HT1080 (cell line): ENCODE data around the gene PCSK1. TPM values are rescaled to one million over a fixed set of nuclear protein-coding genes. Genes with fewer than 3 reads are reported as not detected.
"Not testable (repeated sequence)": the region's sequence is repeated elsewhere in the genome, so short reads cannot be mapped to it uniquely, and the experiment has no call there.

Source experiments
- DNase-seq: peaks from one replicate; pipeline ENCODE4 v3.0.0-alpha.2; 2015; ENCODE audit warnings: low read depth
- total RNA-seq: library from RNA; depleted of rRNA; stranded (reverse); fragments of >200 nt; shearing (Covaris generic); gene quantifications from 2 replicates; pipeline ENCODE4 v1.2.3, GENCODE V29; 2014

Gene PCSK1
- total RNA-seq, 1 experiment from 2014 or later, result 0.43 TPM

DNA sequence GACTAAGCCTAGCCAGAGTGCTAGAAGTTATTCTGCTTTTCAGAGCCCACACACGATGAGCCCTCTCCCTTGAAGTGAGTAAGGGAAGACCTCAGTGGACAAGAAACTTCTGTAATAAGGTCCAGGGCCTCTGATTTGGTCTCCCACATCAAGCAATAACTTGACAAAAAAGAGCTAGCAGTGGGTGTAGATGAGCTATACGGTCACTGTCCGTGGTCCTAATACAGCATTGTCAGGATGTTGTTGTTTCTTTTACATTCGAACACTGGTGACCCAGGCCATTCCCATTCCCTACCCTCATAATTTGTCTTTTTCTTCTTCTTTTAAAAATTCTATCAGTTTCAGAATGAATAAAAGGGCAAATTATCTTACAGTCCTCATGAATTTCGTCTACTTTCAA lies 5.2 kb downstream of the PCSK1 start:
- DNase-seq, result no peak

DNA sequence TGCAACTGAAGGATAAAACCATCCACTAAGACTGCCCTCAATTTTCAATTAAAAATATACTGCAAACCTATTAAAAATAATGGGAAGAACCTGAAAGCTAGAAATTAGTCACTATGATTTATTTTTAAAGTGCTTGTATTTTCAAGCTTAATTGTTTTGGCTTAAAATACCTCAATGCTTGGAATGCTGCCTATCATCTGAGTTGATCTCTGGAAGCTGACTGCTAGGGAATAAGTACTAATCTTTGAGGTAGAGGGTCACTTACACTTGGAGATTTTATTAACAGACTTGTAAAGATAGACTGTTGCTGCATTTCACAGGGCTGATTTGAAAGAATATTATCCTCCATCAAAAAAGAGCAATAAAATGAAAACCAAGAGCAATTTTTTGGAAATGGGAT lies 6.2 kb downstream of the PCSK1 start:
- no peak for DNase-seq

DNA sequence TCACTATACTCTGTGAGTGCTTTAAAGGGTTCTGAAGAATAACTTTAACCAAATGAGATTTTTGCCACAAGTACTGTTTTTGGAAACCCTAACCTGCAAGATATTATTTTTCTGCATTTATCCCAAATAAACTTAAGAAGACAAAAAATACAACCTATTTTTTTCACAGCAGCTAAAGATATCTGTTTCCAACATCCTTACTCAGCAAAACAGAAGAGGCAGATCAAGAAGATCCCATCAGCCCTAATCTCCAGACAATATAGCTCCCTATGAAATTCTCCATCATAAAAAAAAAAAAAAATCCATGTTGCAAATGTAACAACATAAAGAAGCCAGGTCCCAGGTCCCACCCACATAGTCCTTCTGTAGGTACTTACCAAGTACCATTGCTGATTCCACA lies 7.6 kb downstream of the PCSK1 start:
- no peak for DNase-seq

DNA sequence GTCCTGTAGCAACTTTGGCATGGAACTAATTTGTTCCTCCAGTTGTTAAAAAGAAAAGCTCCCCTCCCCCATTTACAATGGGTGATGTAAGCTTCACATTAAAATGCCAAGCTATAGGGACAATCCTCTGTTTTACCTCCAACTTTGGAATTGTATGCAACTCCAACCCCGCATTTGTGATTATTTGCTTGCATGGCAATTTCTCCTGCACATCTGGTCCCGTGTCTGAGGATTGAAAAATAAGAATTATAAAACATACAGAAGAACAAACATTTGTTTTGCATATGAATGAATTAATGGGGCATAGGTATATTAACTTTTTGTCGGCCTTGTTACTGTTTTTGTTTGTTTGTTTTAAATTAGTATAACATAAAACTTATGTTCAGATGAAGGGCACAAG lies 17.2 kb downstream of the PCSK1 start:
- DNase-seq, result no peak

DNA sequence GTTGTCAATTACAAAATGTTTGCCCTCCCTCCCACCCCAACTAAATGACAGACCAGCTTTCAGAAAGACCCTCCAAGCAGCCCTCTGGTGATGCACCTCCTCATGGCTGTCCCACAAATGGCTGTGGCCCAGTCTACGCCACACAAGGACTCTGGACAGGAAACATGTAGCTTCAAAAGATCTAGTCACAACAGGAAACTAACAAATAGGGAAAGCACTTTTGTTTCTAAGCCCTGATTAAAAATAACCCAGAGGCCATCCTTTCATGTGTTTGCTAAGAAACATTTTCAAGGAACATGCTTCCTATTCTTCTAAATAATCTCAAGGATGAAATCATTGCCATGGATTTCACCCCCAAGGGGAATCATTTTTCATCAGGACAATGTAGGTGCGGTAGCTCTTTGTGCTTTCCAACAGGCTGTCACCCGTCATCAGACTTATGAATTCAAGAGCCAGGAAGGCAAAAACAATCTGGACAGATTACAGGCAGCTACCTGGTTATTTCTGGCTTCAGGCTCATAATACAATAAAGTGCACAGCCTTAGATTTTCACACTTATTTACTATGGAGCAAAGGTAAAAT lies 20.1 kb downstream of the PCSK1 start:
- no peak for DNase-seq

DNA sequence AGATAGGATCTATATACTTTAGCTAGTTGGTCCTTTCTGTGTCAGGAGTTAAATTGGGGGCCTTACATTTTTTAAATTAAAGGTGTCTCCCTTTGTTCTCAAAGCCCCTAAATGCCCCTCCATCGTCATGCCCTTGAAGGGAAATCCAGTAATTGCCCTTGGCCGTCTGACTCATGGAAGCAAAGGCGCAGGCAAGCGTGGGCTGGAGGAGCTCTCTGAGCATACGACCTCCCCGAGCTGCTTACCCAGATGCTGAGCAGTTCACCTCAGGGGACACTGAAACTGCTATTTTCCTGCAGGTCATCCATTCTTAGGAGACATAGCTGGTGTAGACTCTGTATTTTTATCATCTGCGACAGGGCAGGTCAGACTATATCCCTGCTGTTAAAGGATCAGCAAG lies 23.0 kb downstream of the PCSK1 start:
- DNase-seq, result no peak

DNA sequence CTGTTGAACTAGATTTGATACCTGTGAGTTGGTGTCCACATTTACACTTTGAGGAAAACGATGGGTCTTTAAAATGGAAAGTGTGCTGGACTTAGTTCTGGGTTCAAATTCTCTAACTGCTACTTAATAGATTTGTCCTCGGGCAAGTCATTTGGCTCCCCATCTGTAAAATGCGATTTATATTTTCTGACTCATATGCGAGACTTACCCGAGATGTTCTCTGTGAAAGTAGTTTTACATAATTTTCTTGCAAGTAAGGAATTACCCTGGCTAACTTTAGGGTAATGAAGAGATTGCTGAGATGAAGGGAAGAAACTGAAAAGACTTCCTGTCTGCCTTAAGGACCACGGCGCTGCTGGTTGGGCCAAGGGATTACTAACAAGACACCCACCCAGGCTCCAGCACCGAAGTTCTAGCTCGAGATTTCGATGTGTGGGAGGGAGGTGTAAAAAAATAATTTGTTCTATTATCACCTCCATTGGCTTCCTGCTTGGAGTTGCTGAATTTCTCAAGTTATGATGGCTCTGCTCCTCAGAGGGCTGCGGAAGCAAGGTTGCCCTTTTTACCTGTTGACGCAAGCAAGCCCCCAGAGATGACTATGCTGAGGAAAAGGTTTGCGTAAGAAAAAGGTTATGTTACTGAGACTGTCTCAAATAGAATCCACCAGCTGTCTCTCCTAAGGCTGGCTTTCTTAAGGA lies 24.1 kb downstream of the PCSK1 start:
- no peak for DNase-seq

DNA sequence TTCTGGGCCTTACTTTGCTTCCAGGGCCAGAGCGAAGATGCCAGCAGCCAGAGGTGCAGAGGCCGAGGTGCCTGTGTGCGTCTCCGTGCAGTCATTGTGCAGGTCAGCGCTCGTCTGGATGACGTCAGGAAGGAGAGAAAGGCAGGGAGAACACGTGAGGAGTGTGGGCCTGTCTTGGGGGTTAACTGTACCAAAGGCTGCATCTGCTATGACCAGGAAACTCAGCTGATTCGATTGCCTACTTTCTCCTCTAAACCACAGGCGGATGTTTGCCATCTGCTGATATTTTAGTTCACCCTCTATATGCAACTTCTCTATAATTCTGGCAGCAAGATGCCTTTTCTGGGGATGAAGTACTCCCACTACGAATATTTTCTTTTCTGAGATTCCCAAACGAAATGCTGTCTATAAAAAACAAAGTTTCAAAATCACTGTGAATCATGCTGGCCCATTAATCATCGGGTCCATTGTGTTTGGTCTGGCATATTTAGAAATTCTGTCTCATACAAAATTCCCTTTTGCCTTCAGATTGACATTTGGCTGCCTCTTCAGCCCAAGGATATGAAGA lies 24.8 kb downstream of the PCSK1 start:
- peak; percentile 68 for DNase-seq

DNA sequence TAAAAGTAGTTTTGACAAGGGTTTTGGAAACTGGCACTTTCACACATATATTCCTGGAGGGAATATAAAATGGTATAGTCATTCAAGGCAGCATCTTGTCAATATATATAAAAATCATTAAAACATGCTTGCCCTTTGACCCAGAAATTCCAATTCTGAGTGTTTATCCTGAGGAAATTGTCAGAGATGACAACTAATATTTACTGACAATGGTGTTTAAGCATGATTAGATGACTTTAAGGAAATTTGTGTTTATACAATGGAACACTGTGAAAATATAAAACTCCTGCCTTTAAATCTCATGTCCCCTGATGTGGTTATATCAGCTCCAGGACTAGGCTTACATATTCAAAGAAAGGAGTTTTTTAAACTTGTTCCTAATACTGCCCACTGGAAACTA lies 25.6 kb downstream of the PCSK1 start:
- no peak for DNase-seq

DNA sequence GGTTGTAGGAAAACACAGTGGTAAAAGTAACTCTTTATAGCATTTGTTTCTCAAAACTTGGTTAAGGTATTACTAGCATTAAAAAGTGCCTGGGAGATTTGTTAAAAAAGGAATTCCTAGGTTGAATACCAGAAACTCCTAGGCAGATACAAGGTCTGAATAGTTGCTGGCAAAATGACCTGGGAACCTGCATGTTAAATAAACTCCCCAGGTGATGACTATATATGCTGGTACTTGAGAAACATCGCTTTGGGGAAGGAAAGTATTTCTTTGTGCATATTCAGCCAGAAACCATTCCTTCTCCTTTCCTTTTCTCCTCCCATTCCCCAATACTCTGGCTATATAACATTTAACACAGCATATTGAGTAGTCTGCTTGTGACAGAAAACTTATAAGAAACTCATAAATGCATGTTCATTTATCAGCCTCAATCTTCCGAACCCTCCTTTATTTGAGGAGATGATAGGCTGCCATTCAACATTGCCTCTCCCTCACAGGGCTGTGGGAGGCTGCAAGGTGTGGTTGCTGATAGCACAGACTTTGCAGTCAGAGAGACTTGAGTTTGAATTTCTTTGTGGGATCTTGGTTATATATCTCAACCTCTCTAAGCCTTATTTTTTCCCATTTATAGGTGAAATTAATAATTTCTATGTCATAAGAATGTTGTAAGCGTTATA lies 28.7 kb downstream of the PCSK1 start:
- no peak for DNase-seq

DNA sequence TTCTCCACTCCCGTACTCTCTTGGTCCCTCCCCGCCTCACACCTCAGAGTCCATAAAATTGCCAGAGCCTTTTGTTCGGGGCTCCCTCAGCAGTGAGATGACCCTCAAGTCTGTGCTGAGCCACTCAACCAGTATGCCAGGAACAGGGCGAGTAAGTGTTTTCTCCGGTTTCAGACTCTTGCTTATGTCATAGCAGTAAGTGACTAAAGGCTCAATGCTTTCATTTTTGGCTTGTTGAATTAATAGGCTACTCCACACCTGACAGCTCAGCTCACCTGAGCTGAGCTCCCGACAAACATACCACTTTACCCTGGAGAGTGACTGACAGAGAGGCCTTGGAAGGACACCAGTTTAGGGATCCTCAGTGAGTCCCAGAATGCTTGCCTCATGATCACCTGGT lies 30.5 kb downstream of the PCSK1 start:
- no peak for DNase-seq

DNA sequence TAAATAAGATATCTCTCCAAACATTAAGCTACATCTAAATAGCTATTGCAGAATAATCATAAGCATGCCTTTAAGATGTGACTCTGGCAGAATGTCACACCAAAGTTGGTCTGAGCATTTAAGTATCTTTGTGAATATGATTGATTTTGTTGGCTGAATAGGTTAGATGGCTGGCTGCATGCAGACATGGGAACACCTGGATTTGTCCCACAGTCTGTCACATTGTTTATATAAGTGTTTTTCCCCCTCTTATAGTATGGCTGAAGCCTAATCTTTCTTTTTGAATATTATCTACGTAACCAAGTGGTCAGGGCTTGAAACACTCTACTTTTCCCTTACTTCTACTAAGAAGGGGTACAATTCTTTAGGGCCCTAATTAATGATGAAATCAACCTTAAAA lies 36.2 kb downstream of the PCSK1 start:
- DNase-seq, result no peak

DNA sequence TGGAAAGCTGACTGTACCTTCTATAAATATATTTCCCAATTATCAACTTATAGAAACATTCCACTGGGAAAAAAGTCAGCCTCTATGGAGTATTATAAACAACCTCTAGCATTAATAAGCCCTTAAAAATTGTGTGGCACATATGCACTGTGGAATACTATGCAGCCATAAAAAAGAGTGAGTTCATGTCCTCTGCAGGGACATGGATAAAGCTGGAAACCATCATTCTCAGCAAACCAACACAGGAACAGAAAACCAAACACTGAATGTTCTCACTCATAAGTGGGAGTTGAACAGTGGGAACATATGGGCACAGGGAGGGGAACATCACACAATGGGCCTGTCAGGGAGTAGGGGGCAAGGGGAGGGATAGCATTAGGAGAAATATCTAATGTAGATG lies 37.8 kb downstream of the PCSK1 start:
- DNase-seq, result not testable (repeated sequence)

DNA sequence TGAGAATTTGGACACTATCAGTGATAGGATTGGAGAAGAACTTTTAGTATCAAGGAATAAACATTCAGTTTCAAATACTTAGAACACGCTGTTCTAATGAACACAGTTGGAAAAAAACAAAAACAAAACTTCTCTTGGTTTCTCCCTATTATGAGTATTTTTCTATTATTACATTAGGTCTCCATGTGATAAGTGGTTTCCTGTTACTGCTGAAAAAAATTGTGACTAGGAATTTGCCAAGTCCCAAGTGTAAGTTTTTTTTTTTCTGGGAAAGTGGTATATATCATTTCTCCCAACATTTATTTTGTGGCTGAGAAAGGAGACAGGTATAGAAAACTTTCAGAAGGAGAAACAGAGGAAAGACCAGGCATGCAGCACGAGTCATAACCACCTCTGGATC lies 41.1 kb downstream of the PCSK1 start:
- DNase-seq, result no peak

DNA sequence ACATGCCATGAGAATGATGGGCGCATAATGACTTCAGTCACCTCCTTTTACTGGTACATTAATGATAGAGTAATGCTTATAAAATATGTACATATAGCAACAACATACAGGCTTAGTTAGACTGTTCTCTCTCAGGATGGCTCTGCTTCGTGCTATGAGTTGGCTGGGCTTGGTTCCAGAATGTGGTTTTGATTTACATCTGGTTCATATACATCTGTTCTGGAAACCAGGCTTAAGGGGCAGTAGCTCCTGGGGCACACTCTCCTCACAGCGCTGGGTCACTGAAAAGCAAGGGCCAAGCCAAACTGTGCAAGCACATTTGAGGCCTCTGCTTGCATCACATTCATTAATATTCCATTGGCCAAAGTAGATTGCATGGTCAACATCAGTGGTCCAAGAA lies 44.9 kb downstream of the PCSK1 start:
- peak; percentile 36 for DNase-seq

DNA sequence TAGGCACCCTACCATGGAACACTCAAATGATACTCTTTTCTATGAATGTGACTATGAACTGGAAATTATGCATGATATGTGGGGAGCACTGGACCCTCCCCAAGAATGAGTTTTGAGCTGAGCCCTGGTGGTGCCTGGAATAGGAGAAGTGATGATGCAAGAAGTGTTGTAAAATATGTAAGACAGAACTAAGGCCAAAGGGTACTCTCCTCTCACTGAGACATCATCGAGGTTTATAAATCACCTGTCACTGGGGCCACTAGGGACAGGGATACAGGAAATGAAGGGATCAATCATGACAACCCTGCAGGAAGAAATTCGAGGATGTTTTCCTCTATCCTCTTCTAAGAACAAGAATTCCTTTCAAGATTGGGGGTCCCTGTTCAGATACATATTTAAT lies 45.4 kb downstream of the PCSK1 start:
- DNase-seq, result no peak

DNA sequence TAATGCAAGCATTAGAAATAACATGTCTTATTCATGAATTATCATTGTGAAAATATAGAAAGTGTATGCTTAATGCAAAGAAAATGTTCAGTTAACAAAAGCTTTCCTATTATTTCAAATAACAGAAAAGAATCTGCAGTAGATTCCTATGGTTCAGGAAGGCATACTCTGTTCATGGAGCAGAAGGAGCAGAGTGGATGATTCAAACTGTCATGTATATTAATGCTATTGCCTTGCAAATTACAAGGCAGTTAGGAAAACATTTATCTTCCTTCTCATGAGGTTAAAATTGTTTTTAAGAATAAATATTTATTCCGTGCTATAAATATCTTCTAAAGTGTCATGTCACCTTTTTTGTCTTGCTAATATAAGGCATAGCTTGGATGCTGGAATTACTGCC lies 47.5 kb downstream of the PCSK1 start:
- no peak for DNase-seq

DNA sequence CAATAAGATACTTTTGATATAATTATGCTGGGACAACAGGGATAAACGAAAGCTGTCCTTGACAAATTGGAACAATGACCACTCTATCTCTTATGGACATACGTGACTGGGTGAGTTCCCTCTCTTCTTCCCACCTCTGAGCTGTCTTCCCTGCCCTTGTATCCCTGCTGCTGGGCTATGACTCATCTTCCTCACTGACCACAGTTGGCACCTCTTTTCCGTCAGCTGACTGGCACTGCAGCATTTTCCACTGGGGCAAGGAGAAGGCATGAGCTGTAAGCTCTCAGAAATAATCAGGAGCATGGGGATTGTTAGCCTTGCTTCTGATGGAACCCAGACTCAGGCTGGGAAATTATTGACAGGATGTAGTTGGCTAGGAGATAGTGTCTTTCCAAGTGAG lies 48.7 kb downstream of the PCSK1 start:
- DNase-seq, result peak; percentile 97

DNA sequence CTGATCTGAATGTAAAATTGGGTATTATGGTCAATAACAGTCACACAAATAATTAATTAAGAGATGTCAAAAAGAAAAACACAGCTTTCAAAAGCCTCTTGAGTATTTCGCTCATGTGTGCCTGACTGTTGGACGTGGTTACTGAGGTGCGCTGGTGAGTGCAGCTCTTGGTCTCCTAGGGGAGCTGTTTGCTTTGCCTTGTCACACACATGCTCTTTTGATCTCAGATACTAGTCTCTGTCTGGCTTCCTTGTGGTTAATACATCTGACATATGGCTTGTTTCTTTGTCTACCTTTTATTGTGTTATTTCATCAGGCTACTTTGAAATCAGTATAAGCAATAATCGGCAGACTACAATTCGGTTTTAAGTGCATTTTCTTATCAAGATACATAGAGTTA lies 51.5 kb downstream of the PCSK1 start:
- no peak for DNase-seq

DNA sequence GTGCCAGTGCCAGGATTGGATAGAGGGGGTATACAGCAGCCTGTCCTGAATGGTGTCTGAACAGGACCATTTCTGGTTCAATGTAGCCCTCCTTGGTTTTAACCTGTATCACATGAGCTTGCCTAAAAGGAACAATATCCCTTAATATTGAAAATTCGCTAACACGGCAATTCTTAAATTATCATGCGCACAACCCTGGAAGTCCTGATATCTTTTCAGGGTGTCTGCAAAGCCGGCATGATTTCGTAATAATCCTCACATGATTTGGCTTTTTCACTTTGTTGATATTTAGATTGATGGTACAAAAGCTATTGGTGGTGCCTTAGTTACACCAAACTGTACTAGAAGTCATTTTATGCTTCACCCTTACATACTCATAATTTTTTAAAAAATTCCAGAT lies 53.2 kb downstream of the PCSK1 start:
- DNase-seq, result no peak

DNA sequence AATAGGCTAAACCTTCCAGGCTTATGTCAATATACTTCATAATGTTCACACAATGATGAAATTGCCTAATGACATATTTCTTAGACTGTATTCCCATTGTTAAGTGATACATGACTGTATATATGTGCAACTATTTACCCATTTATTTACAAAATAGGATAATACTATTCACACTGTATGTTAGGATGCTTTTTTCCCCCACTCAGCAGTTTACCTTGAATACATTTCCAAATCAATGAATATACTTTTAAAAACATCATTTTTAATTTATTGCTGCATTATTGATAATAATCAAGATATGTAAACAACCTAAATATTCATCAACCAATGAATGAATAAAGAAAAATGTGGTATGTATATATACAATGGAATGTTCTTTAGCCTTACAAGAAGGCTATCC lies 55.5 kb downstream of the PCSK1 start:
- no peak for DNase-seq

DNA sequence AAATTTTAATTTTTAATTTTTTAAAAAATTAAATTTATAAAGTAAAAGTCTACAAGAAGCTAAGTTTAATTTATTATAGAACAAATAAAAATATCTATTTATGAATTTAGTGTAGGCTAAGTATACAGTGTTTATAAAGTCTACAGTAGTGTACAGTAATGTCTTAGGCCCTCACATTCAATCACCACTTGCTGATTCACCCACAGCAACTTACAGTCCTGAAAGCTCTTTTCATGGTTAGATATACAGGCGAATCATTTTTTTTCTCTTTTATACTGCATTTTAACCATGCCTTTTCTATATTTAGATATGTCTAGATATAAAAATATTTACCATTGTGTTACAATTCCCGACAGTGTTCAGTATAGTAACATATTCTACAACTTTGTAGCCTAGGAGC lies 55.9 kb downstream of the PCSK1 start:
- DNase-seq, result no peak

DNA sequence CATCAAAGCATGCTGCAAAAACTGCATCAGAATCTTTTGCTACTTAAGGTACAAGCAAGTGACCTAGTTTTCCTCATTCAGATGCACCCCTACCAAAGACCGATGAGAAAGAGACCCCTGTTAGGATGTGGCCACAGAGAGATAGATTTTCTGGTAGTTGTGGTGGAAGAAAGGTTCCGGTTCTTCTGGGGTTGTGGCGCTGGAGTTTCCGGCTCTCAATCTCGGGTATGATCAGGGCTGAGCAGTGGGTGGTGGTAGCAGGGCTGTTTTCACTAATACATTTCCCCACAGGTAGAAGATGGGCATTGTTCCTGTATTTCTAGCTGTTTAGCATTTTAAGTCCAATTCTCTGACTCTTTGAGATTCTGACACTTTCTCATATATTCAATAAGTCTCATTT lies 58.4 kb downstream of the PCSK1 start:
- no peak for DNase-seq
